Mesothelial cell of epicardium (in vitro differentiated cells): ENCODE measurements around the gene OLIG3. TPM values are rescaled to one million over a fixed set of nuclear protein-coding genes. Genes with fewer than 3 reads are reported as not detected.

Experiments
- DNase-seq, 2 experiments: peaks; one replicate each; pipeline ENCODE4 v3.0.0; 2021; ENCODE audit warnings: low spot score in 2 of 2; ENCODE audit not compliant: unreplicated experiment in 2 of 2
- H3K27ac Mint-ChIP-seq: 2 replicates; pipeline ENCODE4 v1.8.0; 2021; ENCODE audit warnings: mixed read lengths
- H3K27me3 Mint-ChIP-seq: 2 replicates; pipeline ENCODE4 v1.8.0; 2021; ENCODE audit warnings: low read depth, mixed read lengths
- H3K36me3 Mint-ChIP-seq: 2 replicates; pipeline ENCODE4 v1.8.0; 2021; ENCODE audit warnings: mixed read lengths
- H3K4me1 Mint-ChIP-seq: 2 replicates; pipeline ENCODE4 v1.8.0; 2021; ENCODE audit warnings: mixed read lengths
- H3K4me3 Mint-ChIP-seq: 2 replicates; pipeline ENCODE4 v1.8.0; 2021; ENCODE audit warnings: mild to moderate bottlenecking, moderate library complexity, mixed read lengths
- H3K9me3 Mint-ChIP-seq: 2 replicates; pipeline ENCODE4 v1.8.0; 2021; ENCODE audit warnings: mixed read lengths
- CTCF ChIP-seq: fragments of 200-600 bp; sonication (generic); IDR thresholded peaks from one replicate; pipeline ENCODE4 v1.5.0; 2021; ENCODE audit warnings: antibody characterized with exemption; ENCODE audit not compliant: unreplicated experiment
- total RNA-seq: library from RNA; stranded (reverse); gene quantifications from 3 replicates; pipeline ENCODE4 v1.2.1, GENCODE V29; 2021

The OLIG3 gene
- total RNA-seq, 1 donor from 2014 or later, result 0.34 TPM

GRCh38 chr6:137498481-137499190 lies 4.4 kb upstream of the OLIG3 start:
- H3K27ac Mint-ChIP-seq, result no peak overlapping the region
- no peak for DNase-seq
- H3K27me3 Mint-ChIP-seq, result peaks cover 95% of the 10 kb centered on the region
- no peaks in the 10 kb centered on the region for H3K36me3 Mint-ChIP-seq
- H3K9me3 Mint-ChIP-seq, result no peaks in the 10 kb centered on the region
- no peak for TF ChIP-seq CTCF
- H3K4me3 Mint-ChIP-seq, result no peak overlapping the region
- peaks cover 24% of the 10 kb centered on the region for H3K4me1 Mint-ChIP-seq

- DNase-seq, result peak in 1 of 2 experiments; percentile 55
- H3K4me3 Mint-ChIP-seq, result peak overlapping the region; percentile 30
- TF ChIP-seq CTCF, result no peak
- H3K27ac Mint-ChIP-seq, result no peak overlapping the region
- H3K9me3 Mint-ChIP-seq, result no peaks in the 10 kb centered on the region
- H3K36me3 Mint-ChIP-seq, result no peaks in the 10 kb centered on the region
- peaks cover 95% of the 10 kb centered on the region for H3K27me3 Mint-ChIP-seq
- peaks cover 28% of the 10 kb centered on the region for H3K4me1 Mint-ChIP-seq
These were observed 3.7 kb upstream of the OLIG3 start for GRCh38 chr6:137497721-137498463.

GRCh38 chr6:137496909-137497720 lies 2.9 kb upstream of the OLIG3 start:
- peaks cover 31% of the 10 kb centered on the region for H3K4me1 Mint-ChIP-seq
- peak overlapping the region; percentile 24 for H3K4me3 Mint-ChIP-seq
- H3K36me3 Mint-ChIP-seq, result no peaks in the 10 kb centered on the region

GRCh38 chr6:137496368-137496767 lies 2.2 kb upstream of the OLIG3 start:
- H3K4me3 Mint-ChIP-seq, result no peak overlapping the region
- no peaks in the 10 kb centered on the region for H3K9me3 Mint-ChIP-seq
- TF ChIP-seq CTCF, result no peak
- H3K36me3 Mint-ChIP-seq, result no peaks in the 10 kb centered on the region
- DNase-seq, result no peak
- H3K27ac Mint-ChIP-seq, result no peak overlapping the region
- H3K27me3 Mint-ChIP-seq, result peaks cover 96% of the 10 kb centered on the region
- H3K4me1 Mint-ChIP-seq, result peaks cover 31% of the 10 kb centered on the region

More at GRCh38 chr6:137496909-137497720, 2.9 kb upstream of the OLIG3 start:
- DNase-seq, result no peak
- Mint-ChIP-seq H3K27me3 (peaks cover 96% of the 10 kb centered on the region), H3K9me3 (no peaks in the 10 kb centered on the region), H3K27ac (no peak overlapping the region)
- no peak for TF ChIP-seq CTCF

- no peak for TF ChIP-seq CTCF
- DNase-seq, result peak in 1 of 2 experiments; percentile 49
- no peak overlapping the region for H3K27ac Mint-ChIP-seq
- peaks cover 31% of the 10 kb centered on the region for H3K4me1 Mint-ChIP-seq
- H3K9me3 Mint-ChIP-seq, result no peaks in the 10 kb centered on the region
- H3K4me3 Mint-ChIP-seq, result no peak overlapping the region
- peaks cover 96% of the 10 kb centered on the region for H3K27me3 Mint-ChIP-seq
- no peaks in the 10 kb centered on the region for H3K36me3 Mint-ChIP-seq
These were observed 1.6 kb upstream of the OLIG3 start for GRCh38 chr6:137495703-137496336.
